NT2/D1 (cell line): ENCODE data around the gene CCDC3.

Source experiments
- SUZ12 ChIP-seq: IDR thresholded peaks from 2 replicates; pipeline ENCODE4 v1.6.1; 2011; ENCODE audit not compliant: insufficient read length, insufficient read depth; ENCODE audit errors: extremely low read depth
- YY1 ChIP-seq: IDR thresholded peaks from 2 replicates; pipeline ENCODE4 v1.6.1; 2011; ENCODE audit not compliant: insufficient read length, insufficient read depth
- ZNF274 ChIP-seq: IDR thresholded peaks from 2 replicates; pipeline ENCODE4 v1.6.1; 2011; ENCODE audit warnings: mild to moderate bottlenecking, low read depth, low read length

- no peak for TF ChIP-seq ZNF274
- no peak for TF ChIP-seq YY1
- TF ChIP-seq SUZ12: no peak
These were observed 16.7 kb upstream of the CCDC3 start for GRCh38 chr10:13018171-13018570.
